Chondrocyte (in vitro differentiated cells): Measurements from ENCODE around the gene KDM4D. TPM values are rescaled to one million over a fixed set of nuclear protein-coding genes. Genes with fewer than 3 reads are reported as not detected.
"Not testable (repeated sequence)": the region's sequence is repeated elsewhere in the genome, so short reads cannot be mapped to it uniquely, and the experiment has no call there.

ENCODE experiments used
- DNase-seq: peaks from one replicate; pipeline ENCODE4 v3.0.0; 2021; ENCODE audit warnings: mixed read lengths, low spot score
- H3K27ac Mint-ChIP-seq: one replicate; pipeline ENCODE4 v1.8.0; 2021; ENCODE audit warnings: mild to moderate bottlenecking, moderate library complexity, mixed read lengths; ENCODE audit not compliant: unreplicated experiment
- H3K27me3 Mint-ChIP-seq: 2 replicates; pipeline ENCODE4 v1.8.0; 2021; ENCODE audit warnings: low read depth, mixed read lengths
- H3K36me3 Mint-ChIP-seq: 2 replicates; pipeline ENCODE4 v1.8.0; 2021; ENCODE audit warnings: low read depth, mixed read lengths
- H3K4me1 Mint-ChIP-seq: 2 replicates; pipeline ENCODE4 v1.8.0; 2021; ENCODE audit warnings: low read depth, mild to moderate bottlenecking, mixed read lengths
- H3K4me3 Mint-ChIP-seq: one replicate; pipeline ENCODE4 v1.8.0; 2021; ENCODE audit warnings: mild to moderate bottlenecking, moderate library complexity, mixed read lengths; ENCODE audit not compliant: unreplicated experiment
- H3K9me3 Mint-ChIP-seq: 2 replicates; pipeline ENCODE4 v1.8.0; 2021; ENCODE audit warnings: low read depth, mixed read lengths
- CTCF ChIP-seq: fragments of 200-600 bp; sonication (generic); IDR thresholded peaks from 2 replicates; pipeline ENCODE4 v1.5.0; 2021; ENCODE audit warnings: antibody characterized with exemption, mild to moderate bottlenecking, moderate library complexity
- total RNA-seq: library from RNA; stranded (reverse); gene quantifications from 3 replicates; pipeline ENCODE4 v1.2.1, GENCODE V29; 2021

Gene KDM4D
- total RNA-seq, 1 donor from 2014 or later = 0.65 TPM

- no peak for TF ChIP-seq CTCF
- Mint-ChIP-seq H3K27ac (peak overlapping the region; percentile 97), H3K36me3 (peaks cover 1% of the 10 kb centered on the region), H3K4me1 (peaks cover 47% of the 10 kb centered on the region), H3K9me3 (no peaks in the 10 kb centered on the region), H3K27me3 (peaks cover 2% of the 10 kb centered on the region), H3K4me3 (peak overlapping the region; percentile 29)
- no peak for DNase-seq
Observed at GRCh38 chr11:94926698-94927237, 46.7 kb upstream of the KDM4D start.

DNA sequence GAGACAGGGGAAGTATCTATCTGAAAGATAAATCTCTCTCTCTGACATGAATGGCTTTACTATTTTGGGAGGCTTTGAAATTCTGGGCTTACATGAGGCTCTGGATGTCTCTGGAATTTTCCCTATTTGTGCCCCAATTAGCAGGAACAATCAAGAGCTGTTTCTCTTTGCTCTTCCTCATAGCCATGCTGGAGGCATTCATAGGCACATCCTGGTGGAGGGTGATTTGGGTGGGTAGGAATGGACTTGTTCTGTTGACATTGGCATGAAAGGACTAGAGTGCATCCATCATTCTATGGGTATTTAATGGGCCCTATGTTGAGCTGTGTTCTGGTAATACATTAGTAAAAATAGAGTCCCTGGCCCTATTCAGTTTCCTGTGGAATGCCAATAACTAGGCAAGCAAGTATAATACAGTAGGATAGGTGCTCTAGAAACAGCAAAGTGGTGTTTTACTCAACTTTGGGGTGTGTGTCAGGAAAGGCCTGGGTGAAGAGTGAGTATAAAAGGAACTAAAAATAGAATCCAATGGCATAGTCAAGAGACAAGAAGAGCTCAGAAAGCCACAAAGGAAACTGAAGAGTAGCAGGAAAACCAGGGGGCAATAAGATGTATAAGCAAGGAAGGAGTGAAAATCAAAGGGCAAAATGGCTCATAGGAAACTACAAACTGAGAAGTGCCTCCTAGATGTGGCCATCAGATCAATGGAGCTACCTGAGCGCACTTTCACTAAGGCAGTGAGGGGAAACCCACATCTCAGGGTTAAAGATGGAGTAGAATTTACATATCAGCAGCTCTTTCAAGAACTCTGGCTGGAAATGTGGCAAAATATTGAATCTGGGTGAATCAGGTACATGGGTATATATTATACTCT lies 45.2 kb upstream of the KDM4D start:
- no peak for DNase-seq
- peaks cover 56% of the 10 kb centered on the region for H3K4me1 Mint-ChIP-seq
- H3K27me3 Mint-ChIP-seq = peaks cover 2% of the 10 kb centered on the region
- H3K27ac Mint-ChIP-seq = peak overlapping the region; percentile 9
- no peak for TF ChIP-seq CTCF
- no peaks in the 10 kb centered on the region for H3K9me3 Mint-ChIP-seq
- H3K4me3 Mint-ChIP-seq = no peak overlapping the region
- peaks cover 1% of the 10 kb centered on the region for H3K36me3 Mint-ChIP-seq

GRCh38 chr11:94932072-94932471 lies 41.4 kb upstream of the KDM4D start:
- peaks cover 58% of the 10 kb centered on the region for H3K4me1 Mint-ChIP-seq
- H3K9me3 Mint-ChIP-seq, H3K27ac Mint-ChIP-seq, DNase-seq, H3K36me3 Mint-ChIP-seq, H3K4me3 Mint-ChIP-seq, H3K27me3 Mint-ChIP-seq: not testable (repeated sequence)

DNA sequence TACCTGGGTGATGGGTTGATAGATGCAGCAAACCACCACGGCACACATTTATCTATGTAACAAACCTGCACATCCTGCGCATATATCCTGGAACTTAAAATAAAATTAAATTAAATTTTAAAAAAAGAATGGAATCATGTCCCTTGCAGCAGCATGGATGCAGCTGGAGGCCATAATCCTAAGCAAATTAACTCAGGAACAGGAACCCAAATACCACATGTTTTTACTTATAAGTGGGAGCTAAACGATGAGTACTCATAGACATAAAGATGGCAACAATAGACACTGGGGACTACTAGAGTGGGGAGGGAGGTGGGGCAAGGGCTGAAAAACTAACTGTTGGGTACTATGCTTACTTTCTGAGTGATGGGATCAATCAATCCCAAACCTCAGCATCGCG lies 41.0 kb upstream of the KDM4D start:
- Mint-ChIP-seq H3K4me1 (peaks cover 58% of the 10 kb centered on the region), H3K4me3 (no peak overlapping the region), H3K9me3 (no peaks in the 10 kb centered on the region), H3K27ac (no peak overlapping the region), H3K36me3 (no peaks in the 10 kb centered on the region), H3K27me3 (no peaks in the 10 kb centered on the region)
- TF ChIP-seq CTCF = no peak
- DNase-seq = no peak

DNA sequence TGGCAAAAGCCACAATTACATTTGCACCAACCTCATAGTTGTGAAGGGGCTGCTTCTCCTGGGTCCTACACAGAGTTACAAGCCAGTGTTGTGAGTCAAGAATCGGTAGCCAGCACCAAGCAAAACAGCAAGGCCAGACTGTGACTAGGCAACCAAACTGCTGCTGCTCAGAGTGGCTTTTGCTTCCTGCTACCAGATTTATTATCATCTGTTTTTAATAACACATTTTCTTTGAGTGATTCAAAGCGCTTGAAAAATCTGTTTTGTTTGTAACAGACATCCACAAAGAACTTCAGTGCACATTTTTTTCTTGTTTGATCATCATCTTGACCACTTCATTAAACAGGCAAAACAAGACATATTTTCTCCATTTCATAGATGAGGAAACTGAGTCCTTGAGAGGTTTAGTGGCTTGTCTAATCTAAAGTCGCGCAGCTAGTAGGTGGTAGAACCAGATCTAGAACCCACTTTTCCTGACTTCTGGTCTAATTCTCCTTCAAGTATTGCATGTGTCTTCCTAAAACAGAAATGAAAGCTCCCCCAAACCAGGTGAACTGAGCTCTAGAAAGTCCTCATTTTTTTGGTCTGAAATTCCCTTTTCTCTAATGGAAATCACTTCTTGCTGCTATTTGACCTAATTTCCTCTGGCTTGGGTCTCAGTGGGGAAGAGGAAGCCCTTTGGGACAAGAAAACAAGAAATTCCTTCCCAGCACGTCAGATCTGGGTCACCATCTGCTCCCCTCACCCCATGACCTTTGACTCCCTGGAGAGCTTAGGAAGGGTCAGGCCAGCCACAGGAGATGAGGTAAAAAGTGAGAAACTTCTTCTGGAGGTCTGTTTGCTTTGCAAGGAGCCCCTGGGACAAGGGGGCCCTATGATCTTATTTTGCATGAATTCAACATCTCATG lies 40.0 kb upstream of the KDM4D start:
- no peaks in the 10 kb centered on the region for H3K36me3 Mint-ChIP-seq
- no peak overlapping the region for H3K4me3 Mint-ChIP-seq
- no peak for DNase-seq
- no peaks in the 10 kb centered on the region for H3K9me3 Mint-ChIP-seq
- peaks cover 58% of the 10 kb centered on the region for H3K4me1 Mint-ChIP-seq
- peak overlapping the region; percentile 76 for H3K27ac Mint-ChIP-seq
- TF ChIP-seq CTCF = no peak
- H3K27me3 Mint-ChIP-seq = no peaks in the 10 kb centered on the region
